HepG2 (cell line): ENCODE results near the gene SLC6A9. TPM values are rescaled to one million over a fixed set of nuclear protein-coding genes. Genes with fewer than 3 reads are reported as not detected.

Experiments used
- ATAC-seq: fragments of 200-7000 bp; cut with Tn5 transposase; 3 replicates; pipeline ENCODE4 v1.9.1; 2020; ENCODE audit warnings: mild to moderate bottlenecking, moderate library complexity
- BruUV-seq: library from RNA; stranded (reverse); fragments of 400-500 nt; replicated peaks from 2 replicates; lab custom pipeline; 2021; lab: Mats Ljungman, UMichigan
- CTCF ChIA-PET: fragments of 300-600 bp; formaldehyde crosslinking; extraction: SDS; loops from one replicate; lab custom pipeline; 2021; ENCODE audit warnings: low total read pairs, inconsistent platforms, low intra/inter-chr PET ratio; lab: Yijun Ruan, JAX
- POLR2A ChIA-PET: fragments of 350-600 bp; sonication (Branson Sonifier 250); formaldehyde crosslinking; loops from one replicate; lab custom pipeline; 2020; ENCODE audit warnings: antibody characterized with exemption, inconsistent platforms; lab: Yijun Ruan, JAX
- DNase-seq: peaks from one replicate; pipeline ENCODE4 v3.0.0-alpha.2; 2015; ENCODE audit warnings: low spot score
- FAIRE-seq: peaks from 3 replicates; lab custom pipeline; 2011; peaks lifted over from hg19 to GRCh38; lab: Jason Lieb, UNC
- H2AFZ ChIP-seq: one replicate; pipeline ENCODE4 v1.6.1; 2011; ENCODE audit warnings: low read length, inconsistent platforms
- H3K27ac ChIP-seq: fragments of 300-600 bp; 3 replicates; pipeline ENCODE4 v1.8.0; 2011; ENCODE audit warnings: mixed run types, mild to moderate bottlenecking, mixed read lengths, low read length, inconsistent platforms; ENCODE audit not compliant: insufficient read depth; ENCODE audit errors: extremely low read length
- H3K27me3 ChIP-seq, 2 experiments: fragments of 200-600 bp in 1 of 2; 2 replicates in 1 of 2; 3 replicates in 1 of 2; pipeline versions ENCODE4 v1.6.0 to v1.8.0; 2011; ENCODE audit warnings: low read length in 2 of 2, mild to moderate bottlenecking in 2 of 2, moderate library complexity in 2 of 2, inconsistent platforms in 1 of 2; ENCODE audit not compliant: insufficient read depth in 2 of 2, control insufficient read depth in 1 of 2
- H3K36me3 ChIP-seq, 2 experiments: fragments of 200-600 bp in 1 of 2; replicated peaks in 1 of 2; 2 replicates in 1 of 2; 3 replicates in 1 of 2; pipeline versions ENCODE4 v1.5.1 to v1.8.0; 2011; ENCODE audit warnings: low read length in 2 of 2, inconsistent platforms in 1 of 2; ENCODE audit not compliant: insufficient read depth in 2 of 2, control insufficient read depth in 1 of 2
- H3K4me1 ChIP-seq: 2 replicates; pipeline ENCODE4 v1.5.1; 2012; ENCODE audit warnings: low read length, inconsistent platforms; ENCODE audit not compliant: insufficient read depth
- H3K4me2 ChIP-seq: 2 replicates; pipeline ENCODE4 v1.6.0; 2011; ENCODE audit warnings: low read depth, low read length, inconsistent platforms
- H3K4me3 ChIP-seq, 3 experiments: fragments of 200-600 bp in 1 of 3; sonication (generic), shearing (Covaris generic) in 1 of 3; replicated peaks in 1 of 3; 2 replicates each; pipeline ENCODE4 v1.5.1; 2011 to 2016; ENCODE audit warnings: low read length in 3 of 3, inconsistent platforms in 2 of 3, low read depth in 2 of 3, mild to moderate bottlenecking in 2 of 3, control low read depth in 1 of 3, mixed read lengths in 1 of 3; ENCODE audit not compliant: insufficient read depth in 1 of 3
- H3K79me2 ChIP-seq: one replicate; pipeline ENCODE4 v1.6.1; 2011; ENCODE audit warnings: low read length, inconsistent platforms; ENCODE audit not compliant: insufficient read depth
- H3K9ac ChIP-seq: 2 replicates; pipeline ENCODE4 v1.6.0; 2011; ENCODE audit warnings: mild to moderate bottlenecking, low read depth, low read length, inconsistent platforms; ENCODE audit not compliant: insufficient read depth
- H3K9me3 ChIP-seq: 2 replicates; pipeline ENCODE4 v1.5.1; 2012; ENCODE audit warnings: mild to moderate bottlenecking, low read length
- H4K20me1 ChIP-seq: 2 replicates; pipeline ENCODE4 v1.6.0; 2011; ENCODE audit warnings: inconsistent platforms, mild to moderate bottlenecking, low read length, moderate library complexity; ENCODE audit not compliant: insufficient read depth
- ASH2L ChIP-seq: fragments of 300-600, 200-600 bp; sonication (generic); IDR thresholded peaks from 2 replicates; pipeline ENCODE4 v1.7.0; 2017; ENCODE audit warnings: low read depth, mild to moderate bottlenecking, moderate library complexity, mixed read lengths, low read length; ENCODE audit not compliant: insufficient read length
- DR1 ChIP-seq: sonication (generic); formaldehyde crosslinking; IDR thresholded peaks from 2 replicates; pipeline ENCODE4 v1.8.0; 2021; ENCODE audit warnings: mild to moderate bottlenecking, missing genetic modification reagents, inconsistent platforms
- GATA4 ChIP-seq: sonication (generic); IDR thresholded peaks from 2 replicates; pipeline ENCODE4 v1.6.1; 2016; ENCODE audit warnings: antibody characterized with exemption, low read depth, borderline replicate concordance
- KDM2A ChIP-seq: sonication (generic); formaldehyde crosslinking; IDR thresholded peaks from 2 replicates; pipeline ENCODE4 v1.4.0; 2020; ENCODE audit warnings: low read depth, missing genetic modification reagents, borderline replicate concordance
- KLF11 ChIP-seq: IDR thresholded peaks from 2 replicates; pipeline ENCODE4 v1.6.1; 2016; ENCODE audit warnings: missing compliant biosample characterization
- MEIS1 ChIP-seq: sonication (generic); formaldehyde crosslinking; IDR thresholded peaks from 2 replicates; pipeline ENCODE4 v1.9.0; 2021; ENCODE audit warnings: mild to moderate bottlenecking, missing genetic modification reagents, moderate library complexity, borderline replicate concordance
- MEIS2 ChIP-seq: sonication (generic); formaldehyde crosslinking; IDR thresholded peaks from 2 replicates; pipeline ENCODE4 v1.9.0; 2021; ENCODE audit warnings: mild to moderate bottlenecking, missing genetic modification reagents
- NFRKB ChIP-seq: fragments of 450-650 bp; IDR thresholded peaks from 2 replicates; pipeline ENCODE4 v1.6.1; 2017
- RARA ChIP-seq: IDR thresholded peaks from 2 replicates; pipeline ENCODE4 v1.6.1; 2016; ENCODE audit warnings: missing genetic modification reagents, missing compliant biosample characterization
- YEATS4 ChIP-seq: sonication (generic); formaldehyde crosslinking; IDR thresholded peaks from 2 replicates; pipeline ENCODE4 v1.4.0; 2020; ENCODE audit warnings: missing genetic modification reagents, borderline replicate concordance
- ZNF343 ChIP-seq: sonication (generic); formaldehyde crosslinking; IDR thresholded peaks from 2 replicates; pipeline ENCODE4 v1.4.0; 2020; ENCODE audit warnings: mild to moderate bottlenecking, missing genetic modification reagents
- ZNF501 ChIP-seq: sonication (generic); formaldehyde crosslinking; IDR thresholded peaks from 2 replicates; pipeline ENCODE4 v1.5.1; 2020; ENCODE audit warnings: mild to moderate bottlenecking, moderate library complexity, missing genetic modification reagents
- ZNF558 ChIP-seq: sonication (generic); formaldehyde crosslinking; IDR thresholded peaks from 2 replicates; pipeline ENCODE4 v1.9.0; 2022; ENCODE audit warnings: mild to moderate bottlenecking, missing genetic modification reagents, borderline replicate concordance
- ZNF572 ChIP-seq: sonication (generic); formaldehyde crosslinking; IDR thresholded peaks from 2 replicates; pipeline ENCODE4 v1.5.1; 2020; ENCODE audit warnings: mild to moderate bottlenecking, missing genetic modification reagents
- ZNF598 ChIP-seq: sonication (generic); formaldehyde crosslinking; IDR thresholded peaks from 2 replicates; pipeline ENCODE4 v1.5.1; 2020; ENCODE audit warnings: mild to moderate bottlenecking, missing genetic modification reagents, borderline replicate concordance
- ZNF709 ChIP-seq: sonication (generic); formaldehyde crosslinking; IDR thresholded peaks from 2 replicates; pipeline ENCODE4 v1.5.0; 2020; ENCODE audit warnings: mild to moderate bottlenecking, missing genetic modification reagents
- WGBS: methylation state at CpG from one replicate; pipeline ENCODE4 v1.1.6; 2017; ENCODE audit warnings: low lambda C conversion rate; 5-methylcytosine and 5-hydroxymethylcytosine counted together
- in situ Hi-C: cut with HindIII; loops from 2 replicates; pipeline ENCODE4 v1.10.0; 2017; ENCODE audit warnings: low pct_unique_long_range_greater_than_20kb; ENCODE audit not compliant: extremely low pct_ligation_motif_present
- intact Hi-C: fragments of 100-400 bp; cut with micrococcal nuclease; formaldehyde crosslinking; loops from one replicate; pipeline ENCODE4 v1.10.0; 2022; ENCODE audit not compliant: unreplicated experiment
- polyA plus RNA-seq, 8 experiments: library from polyadenylated mRNA; depleted of rRNA in 3 of 8; stranded (reverse) in 7 of 8; unstranded in 1 of 8; fragments of >200 nt; fragmentation: Illumina TruSeq in 4 of 8; extraction: Trizol in 4 of 8; gene quantifications; 2 replicates each; pipeline versions ENCODE4 v1.2.1 to v1.2.3, GENCODE V29; 2011 to 2016; ENCODE audit warnings: low read depth in 4 of 8, missing spikeins in 1 of 8, mixed read lengths in 1 of 8; ENCODE audit not compliant: insufficient read depth in 1 of 8
- total RNA-seq, 5 experiments: library from RNA; depleted of rRNA; stranded (reverse); fragments of >200 nt; fragmentation: Illumina TruSeq; extraction: Trizol; gene quantifications; 2 replicates each; pipeline ENCODE4 v1.2.3, GENCODE V29; 2016; ENCODE audit warnings: low read depth in 1 of 5
- TF ChIP-seq, protein P1 (sequence below): sonication (generic); formaldehyde crosslinking; IDR thresholded peaks from 2 replicates; pipeline ENCODE4 v1.5.1; 2020; ENCODE audit warnings: missing genetic modification reagents, mild to moderate bottlenecking, borderline replicate concordance
- TF ChIP-seq, protein P2 (sequence below): sonication (generic); formaldehyde crosslinking; IDR thresholded peaks from 2 replicates; pipeline ENCODE4 v1.8.1; 2022; ENCODE audit warnings: mild to moderate bottlenecking, missing genetic modification reagents
- TF ChIP-seq, protein P3 (sequence below): IDR thresholded peaks from 2 replicates; pipeline ENCODE4 v1.6.1; 2016; ENCODE audit warnings: missing compliant biosample characterization, missing genetic modification reagents, borderline replicate concordance

Gene SLC6A9
- total and polyA plus RNA-seq, 2 of the 13 experiments (the other 11 are each of a cell fraction or from before 2014, with no cell fraction given) = 8.5 to 9.9 TPM

DNA sequence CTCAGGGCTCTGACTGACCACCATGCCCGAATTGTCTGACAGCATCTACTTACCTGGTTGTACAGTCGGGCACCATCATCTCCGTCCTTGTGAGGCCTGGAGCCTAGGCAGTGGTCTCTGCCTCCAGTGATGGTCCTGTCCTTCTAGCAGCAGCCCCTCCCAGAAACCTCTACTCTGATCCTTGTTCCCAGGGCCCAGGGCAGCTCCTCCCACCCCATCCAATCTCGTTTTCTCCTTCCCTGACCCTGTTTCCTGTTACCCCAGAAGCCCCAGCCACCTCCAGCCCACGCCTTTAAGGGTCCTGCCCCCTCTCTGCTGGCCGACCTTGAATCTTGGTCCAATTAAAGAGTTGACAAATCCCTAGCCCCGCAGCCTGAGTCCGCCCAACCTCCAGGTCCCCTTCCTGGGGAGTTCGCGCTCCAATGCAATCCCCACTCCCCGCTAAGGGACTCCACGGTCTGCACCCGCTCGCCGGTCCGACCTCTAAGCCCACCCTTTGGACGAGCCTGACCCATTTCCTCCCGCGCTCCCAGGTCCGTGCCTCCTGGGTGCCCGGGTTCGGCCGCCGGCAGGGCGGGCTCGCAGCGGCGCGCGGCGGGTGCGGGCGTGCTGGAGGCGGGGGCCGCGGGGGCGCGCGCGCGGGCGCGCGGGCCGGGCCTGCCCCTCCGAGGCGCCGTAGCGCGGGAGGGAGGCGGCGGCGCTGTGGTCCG lies 52.6 kb downstream of the SLC6A9 start, which contains the start of gene B4GALT2:
B4GALT2 (plus strand) TSS at position 660 of the 710 bp plus-strand sequence. CDS start 1,951 bp downstream, outside the sequence.
- H3K27me3 ChIP-seq = no peaks in the 10 kb centered on the region
- H3K36me3 ChIP-seq = peaks cover 9 to 29% of the 10 kb centered on the region in 2 experiments
- POLR2A ChIA-PET = interaction anchor here (0.7 to 2.4 kb wide), 11 partner anchors 9 to 329 kb away, joined by 3 to 32 read pairs (median 6); partner anchors contain the start of genes DPH2, IPO13, KDM4A and SLC6A9
- peaks cover 76% of the 10 kb centered on the region for H3K4me1 ChIP-seq
- CTCF ChIA-PET = no interaction called here
- 0% methylated on average over 8 of the region's 54 CpGs for WGBS
- H3K9me3 ChIP-seq = no peaks in the 10 kb centered on the region
- DNase-seq (peak; percentile 50), FAIRE-seq (peak; percentile 87), ATAC-seq (peak; percentile 34)
- H3K27ac ChIP-seq = peak within 1 kb of the TSS; percentile 88
- BruUV-seq = no TSS peak
- in situ Hi-C loops = no loop called here
- peaks cover 55% of the 10 kb centered on the region for H3K79me2 ChIP-seq
- intact Hi-C loops = no loop called here
- H3K9ac ChIP-seq = peak within 1 kb of the TSS; percentile 76
- H3K4me3 ChIP-seq = peak within 1 kb of the TSS; percentile 84 to 87 (median 84)
- no peak within 1 kb of the TSS for H2AFZ ChIP-seq
- H4K20me1 ChIP-seq = peaks cover 4% of the 10 kb centered on the region; the same call in 1 of the 2 replicates
- peak within 1 kb of the TSS; percentile 91 for H3K4me2 ChIP-seq
- 0 out of 2 replicates have a peak, but pooled peaks have one; percentile 7 for TF ChIP-seq RARA (CRISPR knock-in tag)
- 0 out of 2 replicates have a peak, but pooled peaks have one; percentile 10 for TF ChIP-seq ZNF709 (CRISPR knock-in tag)
- peak; percentile 44; the same call in 1 of the 2 replicates for TF ChIP-seq MEIS1 (CRISPR knock-in tag)
- TF ChIP-seq ZNF572 (CRISPR knock-in tag) = no peak
- TF ChIP-seq DR1 (CRISPR knock-in tag) = peak; percentile 27; the same call in 1 of the 2 replicates
- TF ChIP-seq, protein P1, sequence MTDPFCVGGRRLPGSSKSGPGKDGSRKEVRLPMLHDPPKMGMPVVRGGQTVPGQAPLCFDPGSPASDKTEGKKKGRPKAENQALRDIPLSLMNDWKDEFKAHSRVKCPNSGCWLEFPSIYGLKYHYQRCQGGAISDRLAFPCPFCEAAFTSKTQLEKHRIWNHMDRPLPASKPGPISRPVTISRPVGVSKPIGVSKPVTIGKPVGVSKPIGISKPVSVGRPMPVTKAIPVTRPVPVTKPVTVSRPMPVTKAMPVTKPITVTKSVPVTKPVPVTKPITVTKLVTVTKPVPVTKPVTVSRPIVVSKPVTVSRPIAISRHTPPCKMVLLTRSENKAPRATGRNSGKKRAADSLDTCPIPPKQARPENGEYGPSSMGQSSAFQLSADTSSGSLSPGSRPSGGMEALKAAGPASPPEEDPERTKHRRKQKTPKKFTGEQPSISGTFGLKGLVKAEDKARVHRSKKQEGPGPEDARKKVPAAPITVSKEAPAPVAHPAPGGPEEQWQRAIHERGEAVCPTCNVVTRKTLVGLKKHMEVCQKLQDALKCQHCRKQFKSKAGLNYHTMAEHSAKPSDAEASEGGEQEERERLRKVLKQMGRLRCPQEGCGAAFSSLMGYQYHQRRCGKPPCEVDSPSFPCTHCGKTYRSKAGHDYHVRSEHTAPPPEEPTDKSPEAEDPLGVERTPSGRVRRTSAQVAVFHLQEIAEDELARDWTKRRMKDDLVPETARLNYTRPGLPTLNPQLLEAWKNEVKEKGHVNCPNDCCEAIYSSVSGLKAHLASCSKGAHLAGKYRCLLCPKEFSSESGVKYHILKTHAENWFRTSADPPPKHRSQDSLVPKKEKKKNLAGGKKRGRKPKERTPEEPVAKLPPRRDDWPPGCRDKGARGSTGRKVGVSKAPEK = 0 out of 2 replicates have a peak, but pooled peaks have one; percentile 40
- TF ChIP-seq KLF11 (CRISPR knock-in tag) = no peak
- no peak for TF ChIP-seq GATA4
- peak; percentile 48 for TF ChIP-seq ZNF501 (CRISPR knock-in tag)
- TF ChIP-seq ZNF343 (CRISPR knock-in tag) = 0 out of 2 replicates have a peak, but pooled peaks have one; percentile 40
- TF ChIP-seq YEATS4 (CRISPR knock-in tag) = peak; percentile 72
- peak; percentile 37 for TF ChIP-seq ASH2L
- TF ChIP-seq, protein P2, sequence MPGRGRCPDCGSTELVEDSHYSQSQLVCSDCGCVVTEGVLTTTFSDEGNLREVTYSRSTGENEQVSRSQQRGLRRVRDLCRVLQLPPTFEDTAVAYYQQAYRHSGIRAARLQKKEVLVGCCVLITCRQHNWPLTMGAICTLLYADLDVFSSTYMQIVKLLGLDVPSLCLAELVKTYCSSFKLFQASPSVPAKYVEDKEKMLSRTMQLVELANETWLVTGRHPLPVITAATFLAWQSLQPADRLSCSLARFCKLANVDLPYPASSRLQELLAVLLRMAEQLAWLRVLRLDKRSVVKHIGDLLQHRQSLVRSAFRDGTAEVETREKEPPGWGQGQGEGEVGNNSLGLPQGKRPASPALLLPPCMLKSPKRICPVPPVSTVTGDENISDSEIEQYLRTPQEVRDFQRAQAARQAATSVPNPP (CRISPR knock-in tag) = 0 out of 2 replicates have a peak, but pooled peaks have one; percentile 17
- TF ChIP-seq ZNF558 (CRISPR knock-in tag) = 0 out of 2 replicates have a peak, but pooled peaks have one; percentile 23
- TF ChIP-seq, protein P3, sequence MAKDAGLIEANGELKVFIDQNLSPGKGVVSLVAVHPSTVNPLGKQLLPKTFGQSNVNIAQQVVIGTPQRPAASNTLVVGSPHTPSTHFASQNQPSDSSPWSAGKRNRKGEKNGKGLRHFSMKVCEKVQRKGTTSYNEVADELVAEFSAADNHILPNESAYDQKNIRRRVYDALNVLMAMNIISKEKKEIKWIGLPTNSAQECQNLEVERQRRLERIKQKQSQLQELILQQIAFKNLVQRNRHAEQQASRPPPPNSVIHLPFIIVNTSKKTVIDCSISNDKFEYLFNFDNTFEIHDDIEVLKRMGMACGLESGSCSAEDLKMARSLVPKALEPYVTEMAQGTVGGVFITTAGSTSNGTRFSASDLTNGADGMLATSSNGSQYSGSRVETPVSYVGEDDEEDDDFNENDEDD (CRISPR knock-in tag) = peak; percentile 26; the same call in 1 of the 2 replicates
- TF ChIP-seq ZNF598 (CRISPR knock-in tag) = 0 out of 2 replicates have a peak, but pooled peaks have one; percentile 43
- TF ChIP-seq MEIS2 (CRISPR knock-in tag) = no peak
- TF ChIP-seq NFRKB = no peak
- TF ChIP-seq KDM2A (CRISPR knock-in tag) = peak; percentile 62
